Peyer's patch (tissue), 4 donors: ENCODE data around the gene RUNX1. TPM values are rescaled to one million over a fixed set of nuclear protein-coding genes. Genes with fewer than 3 reads are reported as not detected.
A peak's percentile ranks its signal among the peaks of the same experiment; 100 is the strongest.

Experiments used
- DNase-seq, 3 donors: peaks; one replicate each; pipeline ENCODE4 v3.0.0-alpha.2; 2017 to 2019
- H3K27ac ChIP-seq, 4 donors: fragments of 200-600 bp; sonication (generic); one replicate each; pipeline ENCODE4 v1.5.1; 2016 to 2019
- H3K27me3 ChIP-seq, 2 donors: fragments of 200-600 bp; sonication (generic); one replicate each; pipeline ENCODE4 v1.5.1; 2019
- H3K36me3 ChIP-seq, 3 donors: fragments of 200-600 bp; sonication (generic); one replicate each; pipeline ENCODE4 v1.5.1; 2016 to 2019
- H3K4me1 ChIP-seq, 4 donors: fragments of 200-600 bp; sonication (generic); one replicate each; pipeline ENCODE4 v1.5.1; 2016 to 2019
- H3K4me3 ChIP-seq, 4 donors: fragments of 200-600 bp; sonication (generic); 1 replicate in 3 of 4; 2 replicates in 1 of 4; pipeline ENCODE4 v1.5.1; 2016 to 2019; ENCODE audit warnings: mild to moderate bottlenecking in 1 of 4
- H3K9me3 ChIP-seq, 4 donors: fragments of 200-600 bp; sonication (generic); one replicate each; pipeline ENCODE4 v1.5.1; 2016 to 2019; ENCODE audit warnings: mild to moderate bottlenecking in 1 of 4
- POLR2A ChIP-seq, 2 donors: fragments of 450-650 bp; IDR thresholded peaks; one replicate each; pipeline ENCODE4 v1.5.1; 2017; ENCODE audit warnings: antibody characterized with exemption in 2 of 2, mild to moderate bottlenecking in 2 of 2, moderate library complexity in 2 of 2
- total RNA-seq, 4 donors: library from RNA; depleted of rRNA; stranded (reverse); fragments of >200 nt; gene quantifications; one replicate each; pipeline ENCODE4 v1.1.0, GENCODE V29; 2016
- TF ChIP-seq, protein P1 (sequence below), 6 experiments: fragments of 450-650 bp in 4 of 6; fragments of 200-600 bp in 2 of 6; sonication (generic) in 1 of 6; IDR thresholded peaks; one replicate each; pipeline ENCODE4 v1.5.1; 2017 to 2019; ENCODE audit warnings: antibody characterized with exemption in 6 of 6, mild to moderate bottlenecking in 3 of 6, moderate library complexity in 1 of 6

RUNX1 gene
- total RNA-seq, 4 donors from 2014 or later: 15.1 to 80.9 (median 24.1) TPM

DNA sequence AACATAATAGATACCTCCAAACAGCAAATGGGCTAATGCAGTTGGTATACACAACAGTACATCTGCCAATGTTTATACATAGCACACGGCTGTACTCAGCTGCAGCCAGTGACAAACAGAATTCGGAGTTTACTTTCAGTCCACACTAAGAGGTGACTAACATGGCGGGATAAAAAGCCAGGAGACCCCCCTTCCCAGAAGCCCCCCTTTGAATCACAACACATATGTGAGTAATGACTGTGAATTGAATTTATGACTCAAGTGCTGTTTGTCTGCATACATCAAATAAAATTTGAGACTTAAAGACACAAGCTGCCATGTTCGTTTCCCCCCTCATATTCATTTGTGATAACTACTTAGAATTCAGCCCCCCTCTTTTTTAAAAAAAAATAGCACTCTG, 113.2 kb downstream of the RUNX1 start:
- peaks cover 0 to 20% (median 2%) of the 10 kb centered on the region in 4 donors for H3K4me1 ChIP-seq
- H3K9me3 ChIP-seq: no peaks in the 10 kb centered on the region
- no peaks in the 10 kb centered on the region for H3K27me3 ChIP-seq
- H3K27ac ChIP-seq: peak overlapping the region in 2 of 4 donors; percentile 23 to 62
- DNase-seq: no peak
- H3K4me3 ChIP-seq: no peak overlapping the region
- no peaks in the 10 kb centered on the region for H3K36me3 ChIP-seq
- TF ChIP-seq, protein P1, sequence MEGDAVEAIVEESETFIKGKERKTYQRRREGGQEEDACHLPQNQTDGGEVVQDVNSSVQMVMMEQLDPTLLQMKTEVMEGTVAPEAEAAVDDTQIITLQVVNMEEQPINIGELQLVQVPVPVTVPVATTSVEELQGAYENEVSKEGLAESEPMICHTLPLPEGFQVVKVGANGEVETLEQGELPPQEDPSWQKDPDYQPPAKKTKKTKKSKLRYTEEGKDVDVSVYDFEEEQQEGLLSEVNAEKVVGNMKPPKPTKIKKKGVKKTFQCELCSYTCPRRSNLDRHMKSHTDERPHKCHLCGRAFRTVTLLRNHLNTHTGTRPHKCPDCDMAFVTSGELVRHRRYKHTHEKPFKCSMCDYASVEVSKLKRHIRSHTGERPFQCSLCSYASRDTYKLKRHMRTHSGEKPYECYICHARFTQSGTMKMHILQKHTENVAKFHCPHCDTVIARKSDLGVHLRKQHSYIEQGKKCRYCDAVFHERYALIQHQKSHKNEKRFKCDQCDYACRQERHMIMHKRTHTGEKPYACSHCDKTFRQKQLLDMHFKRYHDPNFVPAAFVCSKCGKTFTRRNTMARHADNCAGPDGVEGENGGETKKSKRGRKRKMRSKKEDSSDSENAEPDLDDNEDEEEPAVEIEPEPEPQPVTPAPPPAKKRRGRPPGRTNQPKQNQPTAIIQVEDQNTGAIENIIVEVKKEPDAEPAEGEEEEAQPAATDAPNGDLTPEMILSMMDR (IDR thresholded peaks at IDR 0.05): no peak
- TF ChIP-seq POLR2A (IDR thresholded peaks at IDR 0.05): no peak

DNA sequence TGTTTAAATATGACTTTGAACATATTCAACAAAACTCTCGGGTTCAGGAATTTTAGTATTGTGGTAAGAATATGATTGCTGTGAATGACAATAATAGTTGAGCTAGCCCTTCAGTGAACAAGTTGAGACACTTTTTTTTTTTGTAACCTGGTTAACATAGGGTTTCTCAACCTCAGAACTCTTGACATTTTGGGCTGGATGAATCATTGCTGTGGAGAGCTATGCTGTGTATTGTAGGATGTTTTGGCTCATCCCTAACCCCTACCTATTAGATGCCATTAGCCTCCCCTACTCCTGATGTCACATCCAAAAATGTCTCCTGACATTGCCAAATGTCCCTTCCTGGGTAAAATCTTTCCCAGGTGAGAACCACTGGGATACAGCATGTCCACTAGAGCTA, 113.7 kb downstream of the RUNX1 start:
- H3K27ac ChIP-seq: peak overlapping the region in 2 of 4 donors; percentile 23 to 62
- no peaks in the 10 kb centered on the region for H3K27me3 ChIP-seq
- no peak overlapping the region for H3K4me3 ChIP-seq
- peaks cover 0 to 20% (median 2%) of the 10 kb centered on the region in 4 donors for H3K4me1 ChIP-seq
- no peaks in the 10 kb centered on the region for H3K36me3 ChIP-seq
- no peak for TF ChIP-seq POLR2A (IDR thresholded peaks at IDR 0.05)
- TF ChIP-seq, protein P1 (IDR thresholded peaks at IDR 0.05): no peak
- DNase-seq: no peak
- no peaks in the 10 kb centered on the region for H3K9me3 ChIP-seq

DNA sequence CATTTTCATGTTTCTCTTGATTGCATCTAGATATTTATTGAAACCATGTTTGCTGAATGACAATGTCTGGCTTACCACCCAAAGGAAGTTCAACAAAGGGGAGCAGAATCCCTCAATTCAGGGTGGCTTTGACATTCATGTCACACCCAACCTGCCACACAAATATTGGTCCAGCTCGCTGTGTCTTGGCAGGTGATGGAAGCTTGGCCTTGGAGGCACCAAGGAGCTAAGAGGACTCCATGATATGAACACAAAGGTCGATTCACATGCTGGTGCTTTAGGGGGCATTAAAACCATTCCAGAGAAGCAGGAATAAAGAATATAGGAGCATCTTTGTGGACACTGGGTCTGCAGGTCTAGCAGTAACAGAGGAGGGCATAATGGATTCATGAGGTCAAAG, 114.8 kb downstream of the RUNX1 start:
- Histone ChIP-seq H3K4me1 (peaks cover 0 to 20% (median 2%) of the 10 kb centered on the region in 4 donors), H3K27me3 (no peaks in the 10 kb centered on the region), H3K27ac (peak overlapping the region in 3 of 4 donors; percentile 14 to 63 (median 62)), H3K4me3 (no peak overlapping the region), H3K9me3 (no peaks in the 10 kb centered on the region), H3K36me3 (no peaks in the 10 kb centered on the region)
- TF ChIP-seq, protein P1 (IDR thresholded peaks at IDR 0.05): no peak
- TF ChIP-seq POLR2A (IDR thresholded peaks at IDR 0.05): no peak
- no peak for DNase-seq

DNA sequence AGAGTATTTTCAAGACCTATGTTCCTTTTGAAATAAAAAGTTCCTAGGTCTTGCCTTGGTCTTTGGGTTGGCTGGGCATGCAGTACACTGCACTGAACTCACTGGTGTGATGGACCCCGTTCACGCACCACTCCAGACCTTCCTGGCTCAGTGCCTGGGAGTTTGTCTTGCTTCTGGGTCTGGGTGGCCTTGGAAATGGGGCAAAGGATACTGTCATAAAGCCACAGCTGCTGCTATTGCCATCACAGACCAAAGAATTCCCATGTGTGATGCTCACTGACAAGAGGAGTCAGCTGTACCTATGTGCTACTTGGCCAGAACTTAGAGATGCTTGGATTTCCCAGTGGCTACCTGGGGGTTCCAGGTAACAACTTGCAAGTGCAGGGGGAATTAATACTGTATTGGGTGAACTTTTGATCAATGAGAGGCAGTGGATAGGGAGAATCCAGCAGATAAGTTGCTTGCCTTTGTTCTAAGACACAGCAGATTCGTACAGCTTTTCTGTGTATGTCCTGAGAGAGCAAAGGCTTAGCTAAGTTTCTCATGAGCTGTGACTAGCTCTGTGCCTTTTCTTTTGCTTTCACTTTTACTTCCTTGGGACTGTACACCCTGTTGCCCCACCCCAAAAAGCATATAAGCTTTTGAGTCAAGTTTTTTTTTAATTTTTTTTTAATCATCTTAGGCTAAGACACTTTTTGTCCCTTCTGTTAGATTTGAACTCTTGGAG, 115.3 kb downstream of the RUNX1 start:
- H3K4me3 ChIP-seq: peak overlapping the region in 1 of 4 donors; percentile 6
- H3K27ac ChIP-seq: peak overlapping the region; percentile 44 to 79 (median 62)
- DNase-seq: no peak

DNA sequence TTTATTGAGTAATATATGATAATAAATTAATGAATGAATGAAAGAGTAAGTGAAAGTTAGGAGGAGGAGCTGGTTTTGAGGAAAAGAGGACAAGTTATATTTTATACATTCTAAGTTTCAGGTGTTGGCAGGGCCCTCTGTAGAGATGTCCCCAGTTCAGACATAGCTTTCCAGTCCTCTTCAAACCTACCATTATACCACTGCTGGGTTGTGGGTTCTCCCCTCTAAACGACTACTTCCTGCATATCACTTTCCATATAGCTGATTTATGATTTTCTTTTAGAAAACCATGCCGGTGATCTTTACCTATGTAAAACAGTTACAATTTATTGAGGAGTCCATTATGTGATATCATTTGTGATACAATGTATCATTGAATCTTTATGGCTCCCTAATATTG, 116.9 kb downstream of the RUNX1 start:
- H3K27me3 ChIP-seq: no peaks in the 10 kb centered on the region
- no peak overlapping the region for H3K4me3 ChIP-seq
- H3K9me3 ChIP-seq: no peaks in the 10 kb centered on the region
- H3K4me1 ChIP-seq: peaks cover 0 to 12% (median 2%) of the 10 kb centered on the region in 4 donors
- no peak for DNase-seq
- TF ChIP-seq, protein P1 (IDR thresholded peaks at IDR 0.05): no peak
- TF ChIP-seq POLR2A (IDR thresholded peaks at IDR 0.05): no peak
- no peak overlapping the region for H3K27ac ChIP-seq
- no peaks in the 10 kb centered on the region for H3K36me3 ChIP-seq

More for the DNA sequence above, 115.3 kb downstream of the RUNX1 start:
- H3K4me1 ChIP-seq: peaks cover 0 to 20% (median 2%) of the 10 kb centered on the region in 4 donors
- H3K9me3 ChIP-seq: no peaks in the 10 kb centered on the region
- no peaks in the 10 kb centered on the region for H3K27me3 ChIP-seq
- TF ChIP-seq POLR2A (IDR thresholded peaks at IDR 0.05): no peak
- TF ChIP-seq, protein P1 (IDR thresholded peaks at IDR 0.05): no peak
- H3K36me3 ChIP-seq: no peaks in the 10 kb centered on the region
